HEK293 (cell line): ENCODE data around the gene PAN2.
A peak's percentile ranks its signal among the peaks of the same experiment; 100 is the strongest.

Experiments used
- CTCF ChIP-seq: fragments of 450-650 bp; formaldehyde crosslinking; IDR thresholded peaks from 2 replicates; pipeline ENCODE4 v1.5.1; 2016; ENCODE audit warnings: missing biosample characterization, missing genetic modification characterization
- HIC1 ChIP-seq: fragments of 450-650 bp; formaldehyde crosslinking; IDR thresholded peaks from 2 replicates; pipeline ENCODE4 v1.5.1; 2016; ENCODE audit warnings: missing biosample characterization, missing genetic modification characterization
- MZF1 ChIP-seq: fragments of 450-650 bp; formaldehyde crosslinking; IDR thresholded peaks from 2 replicates; pipeline ENCODE4 v1.5.1; 2017; ENCODE audit warnings: missing biosample characterization, missing genetic modification characterization, borderline replicate concordance
- SP7 ChIP-seq: fragments of 450-650 bp; formaldehyde crosslinking; IDR thresholded peaks from 2 replicates; pipeline ENCODE4 v1.5.1; 2016; ENCODE audit warnings: missing biosample characterization, missing genetic modification characterization
- ZBTB10 ChIP-seq: fragments of 450-650 bp; formaldehyde crosslinking; IDR thresholded peaks from 2 replicates; pipeline ENCODE4 v1.5.1; 2016; ENCODE audit warnings: missing biosample characterization, missing genetic modification characterization
- ZBTB11 ChIP-seq: fragments of 450-650 bp; formaldehyde crosslinking; conservative IDR thresholded peaks from 2 replicates; pipeline ENCODE4 v1.5.1; 2016; ENCODE audit warnings: low read depth, missing biosample characterization, missing genetic modification characterization
- ZBTB44 ChIP-seq: fragments of 450-650 bp; IDR thresholded peaks from 2 replicates; pipeline ENCODE4 v1.5.1; 2018; ENCODE audit warnings: missing biosample characterization, mild to moderate bottlenecking, missing genetic modification characterization
- ZBTB48 ChIP-seq: fragments of 450-650 bp; formaldehyde crosslinking; IDR thresholded peaks from 2 replicates; pipeline ENCODE4 v1.5.1; 2016; ENCODE audit warnings: missing biosample characterization, missing genetic modification characterization
- ZEB2 ChIP-seq: fragments of 450-650 bp; formaldehyde crosslinking; IDR thresholded peaks from 2 replicates; pipeline ENCODE4 v1.5.1; 2016; ENCODE audit warnings: missing biosample characterization, missing genetic modification characterization
- ZNF239 ChIP-seq: fragments of 450-650 bp; formaldehyde crosslinking; IDR thresholded peaks from 2 replicates; pipeline ENCODE4 v1.5.1; 2016; ENCODE audit warnings: missing biosample characterization, missing genetic modification characterization
- ZNF280C ChIP-seq: fragments of 450-650 bp; formaldehyde crosslinking; IDR thresholded peaks from 2 replicates; pipeline ENCODE4 v1.5.1; 2016; ENCODE audit warnings: missing biosample characterization, missing genetic modification characterization
- ZNF324 ChIP-seq: fragments of 450-650 bp; formaldehyde crosslinking; IDR thresholded peaks from 2 replicates; pipeline ENCODE4 v1.5.1; 2016; ENCODE audit warnings: missing biosample characterization, missing genetic modification characterization
- ZNF341 ChIP-seq: fragments of 450-650 bp; formaldehyde crosslinking; IDR thresholded peaks from 2 replicates; pipeline ENCODE4; 2016; ENCODE audit warnings: low read depth, missing biosample characterization, missing genetic modification characterization
- ZNF549 ChIP-seq: fragments of 450-650 bp; IDR thresholded peaks from 2 replicates; pipeline ENCODE4 v1.5.1; 2018; ENCODE audit warnings: missing biosample characterization, missing genetic modification characterization, mild to moderate bottlenecking, inconsistent platforms, moderate library complexity
- ZNF555 ChIP-seq: fragments of 450-650 bp; formaldehyde crosslinking; conservative IDR thresholded peaks from 2 replicates; pipeline ENCODE4 v1.5.1; 2017; ENCODE audit warnings: missing biosample characterization, mild to moderate bottlenecking, missing genetic modification characterization, inconsistent platforms
- ZNF558 ChIP-seq: fragments of 450-650 bp; formaldehyde crosslinking; IDR thresholded peaks from 2 replicates; pipeline ENCODE4 v1.5.1; 2016; ENCODE audit warnings: missing biosample characterization, missing genetic modification characterization
- ZNF560 ChIP-seq: fragments of 450-650 bp; formaldehyde crosslinking; IDR thresholded peaks from 2 replicates; pipeline ENCODE4 v1.5.1; 2017; ENCODE audit warnings: missing biosample characterization, missing genetic modification characterization, borderline replicate concordance
- ZNF561 ChIP-seq: fragments of 450-650 bp; IDR thresholded peaks from 2 replicates; pipeline ENCODE4 v1.5.1; 2018; ENCODE audit warnings: missing biosample characterization, missing genetic modification characterization, borderline replicate concordance
- ZNF623 ChIP-seq: fragments of 450-650 bp; formaldehyde crosslinking; IDR thresholded peaks from 2 replicates; pipeline ENCODE4 v1.5.1; 2016; ENCODE audit warnings: missing biosample characterization, missing genetic modification characterization
- ZNF624 ChIP-seq: fragments of 450-650 bp; formaldehyde crosslinking; IDR thresholded peaks from 2 replicates; pipeline ENCODE4 v1.5.1; 2017; ENCODE audit warnings: missing biosample characterization, missing genetic modification characterization
- ZNF639 ChIP-seq: fragments of 450-650 bp; formaldehyde crosslinking; IDR thresholded peaks from 2 replicates; pipeline ENCODE4 v1.5.1; 2016; ENCODE audit warnings: missing biosample characterization, missing genetic modification characterization
- ZNF785 ChIP-seq: fragments of 450-650 bp; formaldehyde crosslinking; IDR thresholded peaks from 2 replicates; pipeline ENCODE4 v1.5.1; 2016; ENCODE audit warnings: missing biosample characterization, missing genetic modification characterization
- ZNF837 ChIP-seq: fragments of 450-650 bp; formaldehyde crosslinking; IDR thresholded peaks from 2 replicates; pipeline ENCODE4 v1.5.1; 2016; ENCODE audit warnings: missing biosample characterization, missing genetic modification characterization

PAN2 gene

GRCh38 chr12:56266693-56267442 is 66.9 kb downstream of the PAN2 start, which contains the start of gene COQ10A (continued):
- TF ChIP-seq ZNF280C (tag by site-specific recombination) (no peak), ZNF555 (tag by site-specific recombination) (no peak), ZBTB44 (tag by site-specific recombination) (no peak), ZBTB10 (tag by site-specific recombination) (peak; percentile 91), MZF1 (tag by site-specific recombination) (no peak), ZNF558 (tag by site-specific recombination) (no peak), HIC1 (tag by site-specific recombination) (peak; percentile 20; the same call in 1 of the 2 replicates), ZEB2 (tag by site-specific recombination) (peak; percentile 85; the same call in 1 of the 2 replicates), ZNF341 (peak; percentile 92), CTCF (peak; percentile 98), ZNF623 (tag by site-specific recombination) (no peak), SP7 (tag by site-specific recombination) (peak; percentile 87), ZBTB11 (tag by site-specific recombination) (peak; percentile 84), ZBTB48 (no peak; the same call in 1 of the 2 replicates), ZNF561 (tag by site-specific recombination) (peak; percentile 85), ZNF837 (no peak), ZNF639 (0 out of 2 replicates have a peak, but pooled peaks have one; percentile 12), ZNF549 (tag by site-specific recombination) (no peak), ZNF324 (tag by site-specific recombination) (peak; percentile 78), ZNF624 (no peak), ZNF239 (no peak), ZNF560 (tag by site-specific recombination) (no peak), ZNF785 (tag by site-specific recombination) (no peak)
